ENCODE results near the gene CLSTN1.
"Not testable (repeated sequence)": the region's sequence is repeated elsewhere in the genome, so short reads cannot be mapped to it uniquely, and the experiment has no call there.

CLSTN1 gene

GRCh38 chr1:9794081-9794480 lies 29.7 kb downstream of the CLSTN1 start:
- Histone ChIP-seq H3K36me3 (no peaks in the 10 kb centered on the region), H3K4me1 (ENCODE audit: control insufficient read depth in 1 of 2, insufficient read depth in 1 of 2, low read depth in 1 of 2, low read length in 1 of 2) (no peaks in the 10 kb centered on the region), H3K27ac (no peak overlapping the region), H3K27me3 (no peaks in the 10 kb centered on the region), H3K9me3 (no peaks in the 10 kb centered on the region), H3K4me3 (ENCODE audit: low read depth in 1 of 2, low read length in 1 of 2) (no peak overlapping the region)
- TF ChIP-seq CTCF (IDR thresholded peaks at IDR 0.05): no peak

GRCh38 chr1:9793291-9793690 lies 30.5 kb downstream of the CLSTN1 start:
- no peaks in the 10 kb centered on the region for H3K4me1 ChIP-seq (ENCODE audit: control insufficient read depth in 1 of 2, insufficient read depth in 1 of 2, low read depth in 1 of 2, low read length in 1 of 2)
- H3K9me3 ChIP-seq: no peaks in the 10 kb centered on the region
- H3K27me3 ChIP-seq: no peaks in the 10 kb centered on the region
- no peaks in the 10 kb centered on the region for H3K36me3 ChIP-seq
- TF ChIP-seq CTCF (IDR thresholded peaks at IDR 0.05): no peak
- no peak overlapping the region for H3K27ac ChIP-seq
- no peak overlapping the region for H3K4me3 ChIP-seq (ENCODE audit: low read depth in 1 of 2, low read length in 1 of 2)

GRCh38 chr1:9792156-9793042 lies 31.4 kb downstream of the CLSTN1 start:
- Histone ChIP-seq H3K27ac (no peak overlapping the region), H3K4me1 (ENCODE audit: control insufficient read depth in 1 of 2, insufficient read depth in 1 of 2, low read depth in 1 of 2, low read length in 1 of 2) (peaks cover 0 to 2% of the 10 kb centered on the region in 2 experiments), H3K36me3 (no peaks in the 10 kb centered on the region), H3K4me3 (ENCODE audit: low read depth in 1 of 2, low read length in 1 of 2) (no peak overlapping the region), H3K27me3 (no peaks in the 10 kb centered on the region), H3K9me3 (no peaks in the 10 kb centered on the region)
- TF ChIP-seq CTCF (IDR thresholded peaks at IDR 0.05): no peak

DNA sequence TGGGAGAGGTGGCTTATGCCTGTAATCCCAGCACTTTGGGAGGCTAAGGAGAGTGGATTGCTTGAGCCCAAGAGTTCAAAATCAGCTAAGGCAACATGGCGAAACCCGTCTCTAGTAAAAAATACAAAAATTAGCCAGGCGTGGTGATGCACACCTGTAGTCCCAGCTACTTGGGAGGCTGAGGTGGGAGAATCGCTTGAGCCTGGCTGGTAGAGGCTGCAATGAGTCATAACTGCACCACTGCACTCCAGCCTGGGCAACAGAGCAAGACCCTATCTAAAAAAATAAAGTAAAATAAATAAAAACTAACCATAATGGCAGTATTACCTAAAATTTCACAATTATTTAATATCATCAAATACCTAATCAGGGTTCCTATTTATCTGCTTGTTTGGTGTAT lies 34.1 kb downstream of the CLSTN1 start:
- not testable (repeated sequence) for H3K4me1 ChIP-seq (ENCODE audit: control insufficient read depth in 1 of 2, insufficient read depth in 1 of 2, low read depth in 1 of 2, low read length in 1 of 2); H3K27ac ChIP-seq; H3K36me3 ChIP-seq; H3K27me3 ChIP-seq; H3K4me3 ChIP-seq (ENCODE audit: low read depth in 1 of 2, low read length in 1 of 2); H3K9me3 ChIP-seq

GRCh38 chr1:9787702-9788101 lies 36.1 kb downstream of the CLSTN1 start:
- no peaks in the 10 kb centered on the region for H3K9me3 ChIP-seq
- no peak overlapping the region for H3K27ac ChIP-seq
- TF ChIP-seq CTCF (IDR thresholded peaks at IDR 0.05): no peak
- no peak overlapping the region for H3K4me3 ChIP-seq (ENCODE audit: low read depth in 1 of 2, low read length in 1 of 2)
- H3K27me3 ChIP-seq: no peaks in the 10 kb centered on the region
- H3K36me3 ChIP-seq: no peaks in the 10 kb centered on the region
- peaks cover 0 to 3% of the 10 kb centered on the region in 2 experiments for H3K4me1 ChIP-seq (ENCODE audit: control insufficient read depth in 1 of 2, insufficient read depth in 1 of 2, low read depth in 1 of 2, low read length in 1 of 2)

GRCh38 chr1:9785406-9785805 lies 38.4 kb downstream of the CLSTN1 start:
- Histone ChIP-seq H3K4me1 (ENCODE audit: control insufficient read depth in 1 of 2, insufficient read depth in 1 of 2, low read depth in 1 of 2, low read length in 1 of 2) (peaks cover 0 to 3% of the 10 kb centered on the region in 2 experiments), H3K36me3 (no peaks in the 10 kb centered on the region), H3K9me3 (no peaks in the 10 kb centered on the region), H3K4me3 (ENCODE audit: low read depth in 1 of 2, low read length in 1 of 2) (no peak overlapping the region), H3K27ac (no peak overlapping the region), H3K27me3 (no peaks in the 10 kb centered on the region)
- no peak for TF ChIP-seq CTCF (IDR thresholded peaks at IDR 0.05)
